GM19099 (cell line): ENCODE data around the gene SEMA6A.

Experiments used
- POLR2A ChIP-seq: IDR thresholded peaks from 3 replicates; pipeline ENCODE4 v1.6.1; 2011; ENCODE audit warnings: low read depth; ENCODE audit not compliant: insufficient read length; ENCODE audit errors: extremely low read depth

The SEMA6A gene

DNA sequence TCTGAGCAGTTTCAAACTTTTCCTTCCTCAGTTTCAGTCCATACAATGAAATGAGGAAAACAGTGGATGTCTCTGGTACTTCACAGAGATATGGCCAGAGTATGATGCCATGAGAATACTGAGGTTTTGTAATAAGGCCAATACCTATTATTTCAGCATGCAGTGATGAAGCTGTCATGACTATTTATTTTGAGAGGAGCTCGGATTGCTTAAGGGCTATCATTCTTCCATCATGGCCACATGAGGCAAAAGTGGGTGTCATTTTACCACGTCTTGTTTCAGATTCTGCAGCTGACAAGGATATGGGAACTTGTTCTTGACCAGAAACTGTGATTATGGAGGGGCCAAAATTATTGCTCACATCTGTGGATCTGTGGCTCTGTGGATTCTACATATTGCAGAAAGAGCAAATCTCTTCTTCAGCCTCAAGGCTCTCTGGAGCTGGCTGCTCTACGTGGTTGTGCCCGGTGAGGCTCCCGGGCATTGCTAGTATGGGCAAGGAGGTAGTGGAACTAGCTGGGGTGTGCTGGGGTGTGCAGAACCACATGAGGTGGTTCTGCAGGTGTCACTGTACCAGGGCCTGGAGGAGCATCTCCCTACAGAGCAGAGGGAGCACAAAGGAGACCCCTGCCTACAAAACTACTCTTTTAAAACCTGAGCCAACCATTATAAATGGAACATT, 180.3 kb downstream of the SEMA6A start:
- no peak for TF ChIP-seq POLR2A
